B cell (primary cell): ENCODE measurements around the gene KDM7A.

Source experiments
- EZH2 ChIP-seq: IDR thresholded peaks from 2 replicates; pipeline ENCODE4 v1.6.1; 2012; ENCODE audit warnings: borderline replicate concordance, low read depth, mild to moderate bottlenecking, moderate library complexity, low read length; ENCODE audit not compliant: insufficient read depth, poor library complexity, severe bottlenecking
- TF ChIP-seq, protein P1 (sequence below): fragments of 200-600 bp; IDR thresholded peaks from one replicate; pipeline ENCODE4 v1.8.0; 2022; ENCODE audit warnings: antibody characterized with exemption, mild to moderate bottlenecking

- TF ChIP-seq, protein P1, sequence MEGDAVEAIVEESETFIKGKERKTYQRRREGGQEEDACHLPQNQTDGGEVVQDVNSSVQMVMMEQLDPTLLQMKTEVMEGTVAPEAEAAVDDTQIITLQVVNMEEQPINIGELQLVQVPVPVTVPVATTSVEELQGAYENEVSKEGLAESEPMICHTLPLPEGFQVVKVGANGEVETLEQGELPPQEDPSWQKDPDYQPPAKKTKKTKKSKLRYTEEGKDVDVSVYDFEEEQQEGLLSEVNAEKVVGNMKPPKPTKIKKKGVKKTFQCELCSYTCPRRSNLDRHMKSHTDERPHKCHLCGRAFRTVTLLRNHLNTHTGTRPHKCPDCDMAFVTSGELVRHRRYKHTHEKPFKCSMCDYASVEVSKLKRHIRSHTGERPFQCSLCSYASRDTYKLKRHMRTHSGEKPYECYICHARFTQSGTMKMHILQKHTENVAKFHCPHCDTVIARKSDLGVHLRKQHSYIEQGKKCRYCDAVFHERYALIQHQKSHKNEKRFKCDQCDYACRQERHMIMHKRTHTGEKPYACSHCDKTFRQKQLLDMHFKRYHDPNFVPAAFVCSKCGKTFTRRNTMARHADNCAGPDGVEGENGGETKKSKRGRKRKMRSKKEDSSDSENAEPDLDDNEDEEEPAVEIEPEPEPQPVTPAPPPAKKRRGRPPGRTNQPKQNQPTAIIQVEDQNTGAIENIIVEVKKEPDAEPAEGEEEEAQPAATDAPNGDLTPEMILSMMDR, result no peak
- no peak for TF ChIP-seq EZH2
These were observed 46.0 kb upstream of the KDM7A start for GRCh38 chr7:140222814-140223213.
